GM19238 (cell line): ENCODE results near the gene DPYSL3.
"Not testable (repeated sequence)": the region's sequence is repeated elsewhere in the genome, so short reads cannot be mapped to it uniquely, and the experiment has no call there.

Experiments
- DNase-seq: peaks from one replicate; pipeline ENCODE4 v3.0.0; 2011; ENCODE audit warnings: low spot score; ENCODE audit not compliant: insufficient read length

DPYSL3 gene

GRCh38 chr5:147372191-147372590 lies 137.7 kb downstream of the DPYSL3 start:
- no peak for DNase-seq

DNA sequence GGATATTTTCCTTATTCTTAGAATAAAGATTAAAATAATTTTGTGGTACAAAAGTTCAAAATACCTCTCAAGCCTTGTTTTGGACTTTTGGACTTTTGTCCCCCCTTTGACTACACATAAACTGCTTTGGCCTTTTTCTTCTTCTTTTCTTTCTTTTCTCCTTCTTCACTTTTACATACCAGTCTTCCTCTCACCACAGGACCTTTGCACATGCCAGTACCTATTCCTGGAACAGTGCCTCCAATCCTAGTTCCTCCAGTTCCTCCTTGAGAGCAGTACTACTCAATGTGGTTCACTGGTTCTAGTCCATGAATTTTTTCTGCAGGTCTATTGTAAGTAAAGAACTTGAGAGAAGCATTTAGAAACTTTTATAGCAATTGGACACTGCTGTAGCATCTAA lies 138.6 kb downstream of the DPYSL3 start:
- DNase-seq: no peak

- no peak for DNase-seq
Measured at GRCh38 chr5:147369742-147370374, 140.0 kb downstream of the DPYSL3 start.

- DNase-seq: not testable (repeated sequence)
Measured at GRCh38 chr5:147367381-147367780, 142.5 kb downstream of the DPYSL3 start.

DNA sequence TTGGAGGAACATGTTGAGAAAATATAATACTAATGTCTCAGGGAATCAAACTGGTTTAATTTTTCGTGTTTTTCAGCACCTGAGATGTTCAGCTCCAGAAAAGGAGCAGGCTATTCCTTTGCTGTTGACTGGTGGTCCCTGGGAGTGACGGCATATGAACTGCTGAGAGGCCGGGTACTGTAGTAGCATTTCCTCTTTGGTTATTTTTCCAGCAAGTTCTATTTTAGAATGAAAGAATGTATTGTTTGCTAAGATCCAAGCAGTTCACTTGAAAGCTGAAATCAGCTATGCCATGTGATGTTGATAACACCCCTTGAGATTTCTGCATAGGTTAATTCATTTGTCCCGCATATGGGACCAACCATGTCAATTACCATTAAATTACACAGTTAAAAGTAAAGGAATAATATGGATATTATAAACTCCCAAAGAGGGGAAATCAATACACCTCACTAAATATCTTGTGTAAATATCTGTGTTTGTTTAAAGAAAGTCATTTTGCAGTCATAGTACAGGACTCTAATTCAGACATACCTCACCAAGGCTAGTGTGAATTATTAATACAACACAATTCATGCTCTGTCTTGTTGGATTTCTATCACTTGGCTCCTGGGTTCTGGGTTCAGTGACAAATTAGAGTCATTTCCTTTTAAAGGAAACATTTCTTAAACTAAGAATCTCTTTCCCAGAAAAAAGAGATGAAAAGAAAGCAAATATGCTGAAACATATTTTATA lies 148.3 kb downstream of the DPYSL3 start:
- no peak for DNase-seq

- DNase-seq: no peak
Measured at GRCh38 chr5:147360816-147361215, 149.1 kb downstream of the DPYSL3 start.

GRCh38 chr5:147359581-147359980 lies 150.3 kb downstream of the DPYSL3 start:
- no peak for DNase-seq

DNA sequence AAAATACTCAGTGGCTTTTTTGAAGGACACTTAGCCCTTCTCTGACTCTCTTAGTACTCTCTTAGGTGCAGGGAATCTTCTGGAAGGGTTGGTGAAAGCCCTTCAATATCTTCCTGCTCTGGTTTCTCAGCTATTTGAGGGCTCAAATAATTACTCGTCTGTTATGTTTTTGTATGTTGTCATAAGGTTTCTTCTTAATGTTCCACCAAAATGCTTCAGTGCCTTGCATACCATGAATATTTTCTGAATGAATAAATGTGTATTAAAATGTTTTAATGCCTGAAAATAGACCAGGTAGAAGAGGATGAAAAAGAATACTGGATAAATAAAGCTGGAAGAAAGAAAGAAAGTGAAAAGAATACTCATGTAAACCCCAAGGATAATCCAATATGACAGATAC lies 150.8 kb downstream of the DPYSL3 start:
- DNase-seq: no peak

- DNase-seq: no peak
Measured at GRCh38 chr5:147349241-147349640, 160.6 kb downstream of the DPYSL3 start.

- DNase-seq: no peak
Measured at GRCh38 chr5:147348451-147348850, 161.4 kb downstream of the DPYSL3 start.

DNA sequence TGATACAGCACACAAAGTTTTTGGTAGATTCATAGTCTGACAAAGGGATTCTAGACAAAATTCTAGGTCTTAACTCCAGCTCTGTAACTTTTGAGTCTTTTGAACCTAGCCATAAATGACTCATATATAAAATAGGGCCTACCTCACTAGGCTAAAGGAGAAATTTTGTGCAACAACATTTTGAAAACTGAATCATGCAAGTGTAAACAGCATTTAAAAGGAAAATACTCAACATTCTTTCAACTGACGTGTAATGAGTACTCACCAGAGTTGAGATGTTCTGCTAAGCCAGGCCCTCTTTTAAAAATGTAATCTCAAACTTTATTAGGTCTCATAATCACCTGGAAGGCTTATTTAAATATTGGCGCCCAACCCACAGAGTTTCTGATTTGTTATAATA lies 161.8 kb downstream of the DPYSL3 start:
- no peak for DNase-seq

DNA sequence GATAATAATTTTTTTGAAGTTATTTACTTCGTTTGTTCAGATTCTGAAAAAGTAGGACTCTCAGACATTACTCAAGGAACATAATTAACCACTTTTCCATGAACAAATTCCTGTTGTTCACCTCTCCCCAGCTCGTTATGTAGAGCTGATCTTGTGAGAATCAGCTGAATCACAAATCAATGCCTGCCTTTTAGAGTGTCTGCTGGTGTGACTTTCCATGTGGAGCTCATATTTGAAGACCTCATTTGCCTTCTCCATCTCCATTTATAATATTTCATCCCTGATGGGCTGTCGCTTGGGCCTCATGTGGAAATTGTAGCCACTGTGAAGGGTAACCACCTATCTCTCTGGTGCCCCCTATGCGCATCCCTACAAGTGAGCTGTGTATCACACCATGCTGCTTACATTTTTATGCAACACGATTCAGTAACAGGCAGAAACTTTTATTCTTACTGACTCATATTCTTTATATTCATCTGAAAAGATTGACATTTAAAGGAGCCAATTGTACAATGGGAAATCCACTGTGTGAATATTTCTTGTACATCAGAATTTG lies 163.8 kb downstream of the DPYSL3 start:
- no peak for DNase-seq

GRCh38 chr5:147344861-147345260 lies 165.0 kb downstream of the DPYSL3 start:
- no peak for DNase-seq

DNA sequence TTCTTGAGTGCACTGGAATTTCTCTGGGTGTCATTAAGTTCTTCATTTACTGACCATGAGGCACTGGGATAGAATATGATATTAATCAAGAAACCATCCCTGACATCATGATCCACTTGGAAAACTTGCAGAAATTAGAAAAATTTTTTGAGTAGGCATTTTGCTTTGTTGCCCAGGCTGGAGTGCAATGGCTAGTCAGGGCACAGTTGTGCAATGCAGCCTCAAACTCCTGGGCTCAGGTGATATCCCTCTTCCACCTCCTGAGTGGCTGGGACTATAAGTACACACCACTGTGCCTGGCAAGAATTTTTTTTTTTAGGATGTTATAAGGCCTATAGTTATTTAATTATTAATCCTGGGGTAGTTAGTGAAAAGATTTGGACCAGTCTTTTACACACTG lies 168.5 kb downstream of the DPYSL3 start:
- no peak for DNase-seq

DNA sequence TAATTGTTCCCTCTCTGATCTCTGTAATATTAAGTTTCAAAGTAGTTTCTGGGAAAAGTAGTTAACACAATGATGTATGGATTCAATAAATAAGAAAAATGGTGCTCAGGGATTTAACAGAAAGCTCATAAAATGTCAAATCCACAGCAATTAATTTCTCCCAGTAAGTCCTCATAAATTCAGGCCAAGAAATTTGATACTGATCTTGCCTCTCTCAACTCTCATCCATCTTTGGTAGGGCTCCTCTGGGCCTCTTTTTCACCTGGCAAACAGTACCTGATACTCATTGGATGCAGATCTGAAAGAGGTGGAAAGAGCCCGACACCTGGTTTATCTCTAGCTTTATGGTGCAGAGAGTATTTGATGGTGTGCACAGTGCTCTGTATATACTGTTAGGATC lies 168.9 kb downstream of the DPYSL3 start:
- no peak for DNase-seq
